GM10266 (cell line): ENCODE data around the gene LDLRAP1.

Source experiments
- DNase-seq: peaks from one replicate; pipeline ENCODE4 v3.0.0; 2012; ENCODE audit errors: extremely low spot score
- CTCF ChIP-seq: IDR thresholded peaks from 2 replicates; pipeline ENCODE4 v1.5.1; 2012; ENCODE audit warnings: mild to moderate bottlenecking, low read depth; ENCODE audit not compliant: control insufficient read depth, insufficient read depth; ENCODE audit errors: missing control alignments

LDLRAP1 gene

GRCh38 chr1:25532970-25533369, 10.4 kb upstream of the LDLRAP1 start:
- no peak for TF ChIP-seq CTCF

GRCh38 chr1:25533775-25534409, 9.5 kb upstream of the LDLRAP1 start:
- no peak for TF ChIP-seq CTCF
- no peak for DNase-seq

More at GRCh38 chr1:25532970-25533369, 10.4 kb upstream of the LDLRAP1 start:
- DNase-seq = no peak

- DNase-seq = no peak
- no peak for TF ChIP-seq CTCF
Measured at GRCh38 chr1:25534410-25534788, 9.0 kb upstream of the LDLRAP1 start.

- DNase-seq = no peak
- no peak for TF ChIP-seq CTCF
Measured at GRCh38 chr1:25536124-25536523, 7.3 kb upstream of the LDLRAP1 start.

- no peak for DNase-seq
- no peak for TF ChIP-seq CTCF
Measured at GRCh38 chr1:25537153-25537831, 6.1 kb upstream of the LDLRAP1 start.

GRCh38 chr1:25538191-25538767, 5.1 kb upstream of the LDLRAP1 start:
- TF ChIP-seq CTCF = no peak

More at GRCh38 chr1:25538191-25538767, 5.1 kb upstream of the LDLRAP1 start:
- DNase-seq = no peak
